Measurements from ENCODE around the gene TSPO. TPM values are rescaled to one million over a fixed set of nuclear protein-coding genes. Genes with fewer than 3 reads are reported as not detected.

The TSPO gene
- total and polyA plus RNA-seq, 2 of the 13 experiments (the other 11 are each of a cell fraction or from before 2014, with no cell fraction given), result 0.46 to 1.4 TPM

DNA sequence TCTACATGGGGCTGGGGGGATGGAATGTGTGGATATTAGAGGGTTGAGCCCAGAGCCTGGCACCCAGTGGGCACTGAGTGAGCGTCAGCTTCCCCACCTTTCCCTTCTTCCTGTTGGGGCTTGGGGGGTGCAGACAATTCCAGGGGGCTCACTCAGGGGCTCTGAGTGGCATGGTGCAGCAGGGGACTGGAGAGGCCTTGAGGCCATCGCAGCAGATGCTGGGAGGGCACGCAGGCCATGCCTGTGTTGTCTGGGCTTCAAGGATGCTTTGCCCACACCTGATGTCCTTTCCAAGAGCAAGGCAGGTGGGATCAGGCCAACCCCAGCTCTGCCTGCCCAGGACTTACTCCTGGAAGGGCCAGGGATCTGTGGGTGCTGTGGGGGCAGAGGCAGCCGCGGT is 46.8 kb downstream of the TSPO start (continued):
- TF ChIP-seq, protein P1, sequence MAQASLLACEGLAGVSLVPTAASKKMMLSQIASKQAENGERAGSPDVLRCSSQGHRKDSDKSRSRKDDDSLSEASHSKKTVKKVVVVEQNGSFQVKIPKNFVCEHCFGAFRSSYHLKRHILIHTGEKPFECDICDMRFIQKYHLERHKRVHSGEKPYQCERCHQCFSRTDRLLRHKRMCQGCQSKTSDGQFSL (CRISPR knock-in tag; IDR thresholded peaks at IDR 0.05), result no peak
- TF ChIP-seq ZNF678 (CRISPR knock-in tag; IDR thresholded peaks at IDR 0.05) (no peak), GFI1 (CRISPR knock-in tag; IDR thresholded peaks at IDR 0.05; ENCODE audit: borderline replicate concordance) (no peak), RARA (CRISPR knock-in tag; IDR thresholded peaks at IDR 0.05) (no peak), GATA4 (IDR thresholded peaks at IDR 0.05; ENCODE audit: borderline replicate concordance, low read depth) (no peak), U2AF2 (IDR thresholded peaks at IDR 0.05; ENCODE audit: low read depth, low read length) (no peak)
- TF ChIP-seq, protein P2, sequence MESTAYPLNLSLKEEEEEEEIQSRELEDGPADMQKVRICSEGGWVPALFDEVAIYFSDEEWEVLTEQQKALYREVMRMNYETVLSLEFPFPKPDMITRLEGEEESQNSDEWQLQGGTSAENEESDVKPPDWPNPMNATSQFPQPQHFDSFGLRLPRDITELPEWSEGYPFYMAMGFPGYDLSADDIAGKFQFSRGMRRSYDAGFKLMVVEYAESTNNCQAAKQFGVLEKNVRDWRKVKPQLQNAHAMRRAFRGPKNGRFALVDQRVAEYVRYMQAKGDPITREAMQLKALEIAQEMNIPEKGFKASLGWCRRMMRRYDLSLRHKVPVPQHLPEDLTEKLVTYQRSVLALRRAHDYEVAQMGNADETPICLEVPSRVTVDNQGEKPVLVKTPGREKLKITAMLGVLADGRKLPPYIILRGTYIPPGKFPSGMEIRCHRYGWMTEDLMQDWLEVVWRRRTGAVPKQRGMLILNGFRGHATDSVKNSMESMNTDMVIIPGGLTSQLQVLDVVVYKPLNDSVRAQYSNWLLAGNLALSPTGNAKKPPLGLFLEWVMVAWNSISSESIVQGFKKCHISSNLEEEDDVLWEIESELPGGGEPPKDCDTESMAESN (CRISPR knock-in tag; conservative IDR thresholded peaks at IDR 0.05), result no peak

DNA sequence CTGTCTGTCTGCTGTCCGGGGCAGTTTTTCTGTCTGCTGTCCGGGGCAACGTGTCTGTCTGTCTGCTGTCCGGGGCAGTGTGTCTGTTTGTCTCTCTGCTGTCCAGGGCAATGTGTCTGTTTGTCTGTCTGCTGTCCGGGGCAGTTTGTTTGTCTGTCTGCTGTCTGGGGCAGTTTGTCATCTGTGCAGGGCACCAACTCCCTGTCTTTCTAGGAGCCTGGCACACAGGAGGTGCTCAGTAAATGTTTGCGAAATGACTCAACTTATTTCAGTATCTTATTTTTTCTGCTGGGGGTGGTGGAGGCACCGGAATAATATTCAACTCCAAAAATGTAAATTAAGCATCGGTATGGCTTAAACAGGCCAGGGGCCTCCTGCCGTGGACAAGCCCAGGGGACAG is 47.6 kb downstream of the TSPO start:
- H4K20me1 ChIP-seq (ENCODE audit: insufficient read depth, low read length), result no peaks in the 10 kb centered on the region
- FAIRE-seq (no peak), DNase-seq (ENCODE audit: low spot score) (no peak), ATAC-seq (no peak)
- no peak overlapping the region for H3K9ac ChIP-seq (ENCODE audit: insufficient read depth, low read depth, low read length)
- TF ChIP-seq ZMAT3 (CRISPR knock-in tag; conservative IDR thresholded peaks at IDR 0.05) (no peak), SNAPC2 (CRISPR knock-in tag; IDR thresholded peaks at IDR 0.05) (no peak), RFXANK (CRISPR knock-in tag; IDR thresholded peaks at IDR 0.05) (no peak), TOE1 (CRISPR knock-in tag; IDR thresholded peaks at IDR 0.05) (no peak), SUZ12 (IDR thresholded peaks at IDR 0.05; ENCODE audit: low read depth, low read length) (no peak)
- TF ChIP-seq, protein P3, sequence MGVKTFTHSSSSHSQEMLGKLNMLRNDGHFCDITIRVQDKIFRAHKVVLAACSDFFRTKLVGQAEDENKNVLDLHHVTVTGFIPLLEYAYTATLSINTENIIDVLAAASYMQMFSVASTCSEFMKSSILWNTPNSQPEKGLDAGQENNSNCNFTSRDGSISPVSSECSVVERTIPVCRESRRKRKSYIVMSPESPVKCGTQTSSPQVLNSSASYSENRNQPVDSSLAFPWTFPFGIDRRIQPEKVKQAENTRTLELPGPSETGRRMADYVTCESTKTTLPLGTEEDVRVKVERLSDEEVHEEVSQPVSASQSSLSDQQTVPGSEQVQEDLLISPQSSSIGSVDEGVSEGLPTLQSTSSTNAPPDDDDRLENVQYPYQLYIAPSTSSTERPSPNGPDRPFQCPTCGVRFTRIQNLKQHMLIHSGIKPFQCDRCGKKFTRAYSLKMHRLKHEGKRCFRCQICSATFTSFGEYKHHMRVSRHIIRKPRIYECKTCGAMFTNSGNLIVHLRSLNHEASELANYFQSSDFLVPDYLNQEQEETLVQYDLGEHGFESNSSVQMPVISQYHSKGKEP (CRISPR knock-in tag; IDR thresholded peaks at IDR 0.05), result no peak
- in situ Hi-C loops (cut with HindIII; ENCODE audit: extremely low pct_ligation_motif_present, low pct_unique_long_range_greater_than_20kb) (no loop called here), intact Hi-C loops (cut with micrococcal nuclease; ENCODE audit: unreplicated experiment) (no loop called here)
- peaks cover 6 to 74% of the 10 kb centered on the region in 2 experiments for H3K27me3 ChIP-seq (ENCODE audit: control insufficient read depth in 1 of 2, insufficient read depth in 2 of 2, low read length in 2 of 2)
- no peaks in the 10 kb centered on the region for H3K36me3 ChIP-seq (replicated peaks in 1 of 2; ENCODE audit: control insufficient read depth in 1 of 2, insufficient read depth in 2 of 2, low read length in 2 of 2)
- H3K27ac ChIP-seq (ENCODE audit: extremely low read length, insufficient read depth, low read length), result no peak overlapping the region
- no peak overlapping the region for H3K4me2 ChIP-seq (ENCODE audit: low read depth, low read length)
- no peak overlapping the region for H3K4me3 ChIP-seq (replicated peaks in 1 of 3; ENCODE audit: insufficient read depth in 1 of 3, low read depth in 2 of 3, low read length in 3 of 3)
- 9% methylated on average over 6 of the region's 9 CpGs for WGBS (ENCODE audit: low lambda C conversion rate)
- no TSS peak for BruUV-seq (replicated peaks)
- peaks cover 16% of the 10 kb centered on the region for H3K4me1 ChIP-seq (ENCODE audit: insufficient read depth, low read length)
- H3K79me2 ChIP-seq (ENCODE audit: insufficient read depth, low read length), result no peaks in the 10 kb centered on the region
- ChIA-PET CTCF (ENCODE audit: low intra/inter-chr PET ratio, low total read pairs) (no interaction called here), POLR2A (interaction anchor here (1.6 kb wide), 1 partner anchor 12 kb away, joined by 4 read pairs; no protein-coding TSS in a partner anchor)
- H3K9me3 ChIP-seq (ENCODE audit: low read length), result no peaks in the 10 kb centered on the region
- H2AFZ ChIP-seq (ENCODE audit: low read length), result no peak overlapping the region

All from HepG2 (cell line).